SK-N-MC (cell line): ENCODE measurements around the gene CLCN2.

Experiments
- EZH2 ChIP-seq: fragments of 200-600 bp; sonication (generic); IDR thresholded peaks from one replicate; pipeline ENCODE4 v1.6.1; 2017; ENCODE audit warnings: antibody characterized with exemption
- POLR2AphosphoS5 ChIP-seq: IDR thresholded peaks from 2 replicates; pipeline ENCODE4 v1.6.1; 2012; ENCODE audit warnings: mild to moderate bottlenecking, low read depth, low read length, borderline replicate concordance

GRCh38 chr3:184384856-184385422 lies 23.5 kb upstream of the CLCN2 start:
- no peak for TF ChIP-seq EZH2
- no peak for TF ChIP-seq POLR2AphosphoS5
